ENCODE results near the gene TRPC5OS. TPM values are rescaled to one million over a fixed set of nuclear protein-coding genes. Genes with fewer than 3 reads are reported as not detected.

The TRPC5OS gene
- total and polyA plus RNA-seq, 2 of the 8 experiments (the other 6 are each of a cell fraction or from before 2014, with no cell fraction given): not detected

GRCh38 chrX:111874241-111874640 is 1.7 kb upstream of the TRPC5OS start:
- Histone ChIP-seq H4K20me1 (replicated peaks in 1 of 2; ENCODE audit: control insufficient read depth in 1 of 2, insufficient read depth in 2 of 2, low read length in 2 of 2) (no peaks in the 10 kb centered on the region), H4K5ac (ENCODE audit: insufficient read length, low read depth, low read length) (no peak overlapping the region), H3K14ac (ENCODE audit: insufficient read length) (no peak overlapping the region), H3K79me2 (ENCODE audit: control insufficient read depth in 1 of 2, insufficient read depth in 2 of 2, low read length in 2 of 2) (no peaks in the 10 kb centered on the region), H3K18ac (ENCODE audit: extremely low read depth, low read length) (no peak overlapping the region), H3K4me3 (ENCODE audit: extremely low read depth in 1 of 4, insufficient read depth in 2 of 4, low read depth in 3 of 4, low read length in 4 of 4) (no peak overlapping the region), H3K4me2 (ENCODE audit: insufficient read depth in 1 of 2, low read depth in 2 of 2, low read length in 2 of 2) (no peak overlapping the region), H2BK120ac (replicated peaks; ENCODE audit: low read depth, low read length) (no peak overlapping the region), H2BK5ac (ENCODE audit: low read depth, low read length) (no peak overlapping the region), H2AFZ (ENCODE audit: low read length) (no peak overlapping the region), H3K23ac (ENCODE audit: insufficient read length) (no peak overlapping the region), H3K56ac (replicated peaks; ENCODE audit: insufficient read length, low read depth, low read length) (no peak overlapping the region), H2BK15ac (ENCODE audit: low read length) (no peak overlapping the region), H4K91ac (replicated peaks; ENCODE audit: insufficient read length, low read length) (no peak overlapping the region), H3K27ac (ENCODE audit: low read depth, low read length) (no peak overlapping the region), H4K8ac (ENCODE audit: extremely low read depth, insufficient read depth, low read length) (no peak overlapping the region), H3K23me2 (ENCODE audit: low read depth, low read length) (no peaks in the 10 kb centered on the region), H2BK12ac (ENCODE audit: low read depth, low read length) (no peak overlapping the region), H3K4me1 (replicated peaks in 1 of 4; ENCODE audit: control insufficient read depth in 3 of 4, insufficient read depth in 4 of 4, low read length in 3 of 4) (peaks cover 0 to 2% (median 1%) of the 10 kb centered on the region in 4 experiments; a peak in 2 of 7 replicates), H3K9ac (replicated peaks in 1 of 4; ENCODE audit: extremely low read depth in 1 of 4, low read depth in 3 of 4, low read length in 3 of 4) (no peak overlapping the region), H3K36me3 (ENCODE audit: control insufficient read depth in 2 of 4, insufficient read depth in 4 of 4, low read length in 3 of 4) (no peaks in the 10 kb centered on the region), H3K4ac (replicated peaks; ENCODE audit: insufficient read length, low read depth, low read length) (no peak overlapping the region), H3K27me3 (replicated peaks in 1 of 4; ENCODE audit: control insufficient read depth in 3 of 4, extremely low read depth in 1 of 4, insufficient read depth in 3 of 4, low read length in 3 of 4) (no peaks in the 10 kb centered on the region), H3K9me3 (ENCODE audit: insufficient read depth in 2 of 2, low read depth in 1 of 2, low read length in 1 of 2) (no peaks in the 10 kb centered on the region), H2AK5ac (ENCODE audit: low read depth, low read length) (no peak overlapping the region), H2BK20ac (ENCODE audit: low read length) (no peak overlapping the region), H3K79me1 (ENCODE audit: low read depth, low read length) (no peaks in the 10 kb centered on the region)
- CTCF ChIA-PET (ENCODE audit: partially characterized antibody): interaction anchor here (2.8 kb wide), 1 partner anchor 51 kb away, joined by 7 read pairs; no protein-coding TSS in a partner anchor
- DNase-seq (ENCODE audit: low read depth in 1 of 2, low spot score in 2 of 2): no peak
- 89% methylated on average over 2 of the region's 3 CpGs; no CpG with 5 or more reads in 1 of the 2 experiments for WGBS, 2 experiments (ENCODE audit: extremely low coverage in 1 of 2, insufficient coverage in 1 of 2, insufficient read length in 1 of 2, insufficient replicate concordance in 2 of 2, low coverage in 1 of 2, low lambda C conversion rate in 2 of 2, missing lambda C conversion rate in 1 of 2)
- no peak for FAIRE-seq
- POLR2A ChIA-PET (ENCODE audit: partially characterized antibody): no interaction called here
- TF ChIP-seq CREB1 (IDR thresholded peaks at IDR 0.05) (no peak), POU5F1 (IDR thresholded peaks at IDR 0.05; ENCODE audit: low read depth, low read length) (no peak), ATF3 (IDR thresholded peaks at IDR 0.05; ENCODE audit: insufficient read depth, low read depth, low read length) (no peak), SP2 (IDR thresholded peaks at IDR 0.05; ENCODE audit: low read length) (no peak), POLR2AphosphoS5 (IDR thresholded peaks at IDR 0.05; ENCODE audit: low read depth, low read length) (no peak), RFX5 (IDR thresholded peaks at IDR 0.05; ENCODE audit: borderline replicate concordance, low read depth, low read length) (no peak), FOSL1 (IDR thresholded peaks at IDR 0.05; ENCODE audit: insufficient read depth, low read depth, low read length) (no peak), TAF7 (optimal IDR thresholded peaks at IDR 0.05; ENCODE audit: borderline replicate concordance, low read depth, low read length) (no peak), CBX5 (IDR thresholded peaks at IDR 0.05; ENCODE audit: low read depth, low read length) (no peak), BACH1 (IDR thresholded peaks at IDR 0.05; ENCODE audit: low read length) (no peak), NRF1 (IDR thresholded peaks at IDR 0.05; ENCODE audit: low read depth, low read length) (no peak), TBP (IDR thresholded peaks at IDR 0.05; ENCODE audit: low read depth, low read length) (no peak), KDM5A (IDR thresholded peaks at IDR 0.05; ENCODE audit: low read length) (no peak), E2F6 (IDR thresholded peaks at IDR 0.05) (no peak), SRF (IDR thresholded peaks at IDR 0.05; ENCODE audit: low read depth, low read length) (no peak)
